Left ventricle myocardium superior (tissue), 1 donor: ENCODE data around the gene KIAA1328. TPM values are rescaled to one million over a fixed set of nuclear protein-coding genes. Genes with fewer than 3 reads are reported as not detected.

Experiments
- ATAC-seq: fragments of 200-7000 bp; cut with Tn5 transposase; one replicate; pipeline ENCODE4 v1.9.1; 2020; ENCODE audit warnings: mild to moderate bottlenecking, moderate library complexity
- DNase-seq: peaks from one replicate; pipeline ENCODE4 v3.0.0-alpha.2; 2020
- intact Hi-C: fragments of 100-400 bp; cut with micrococcal nuclease; formaldehyde crosslinking; loops from one replicate; pipeline ENCODE4 v1.11.0; 2022
- total RNA-seq: library from RNA; stranded (reverse); fragmentation: NEBNext Ultra II Directional; extraction: Animal tissue kit (Norgen Biotek cat#: 25700); gene quantifications from one replicate; pipeline ENCODE4 v1.2.1, GENCODE V29; 2021
- donor health status: DM: no; HTN: yes; CAD: no; lungs with severe emphysema.

The KIAA1328 gene
- total RNA-seq, 1 donor from 2014 or later: 3.4 TPM

DNA sequence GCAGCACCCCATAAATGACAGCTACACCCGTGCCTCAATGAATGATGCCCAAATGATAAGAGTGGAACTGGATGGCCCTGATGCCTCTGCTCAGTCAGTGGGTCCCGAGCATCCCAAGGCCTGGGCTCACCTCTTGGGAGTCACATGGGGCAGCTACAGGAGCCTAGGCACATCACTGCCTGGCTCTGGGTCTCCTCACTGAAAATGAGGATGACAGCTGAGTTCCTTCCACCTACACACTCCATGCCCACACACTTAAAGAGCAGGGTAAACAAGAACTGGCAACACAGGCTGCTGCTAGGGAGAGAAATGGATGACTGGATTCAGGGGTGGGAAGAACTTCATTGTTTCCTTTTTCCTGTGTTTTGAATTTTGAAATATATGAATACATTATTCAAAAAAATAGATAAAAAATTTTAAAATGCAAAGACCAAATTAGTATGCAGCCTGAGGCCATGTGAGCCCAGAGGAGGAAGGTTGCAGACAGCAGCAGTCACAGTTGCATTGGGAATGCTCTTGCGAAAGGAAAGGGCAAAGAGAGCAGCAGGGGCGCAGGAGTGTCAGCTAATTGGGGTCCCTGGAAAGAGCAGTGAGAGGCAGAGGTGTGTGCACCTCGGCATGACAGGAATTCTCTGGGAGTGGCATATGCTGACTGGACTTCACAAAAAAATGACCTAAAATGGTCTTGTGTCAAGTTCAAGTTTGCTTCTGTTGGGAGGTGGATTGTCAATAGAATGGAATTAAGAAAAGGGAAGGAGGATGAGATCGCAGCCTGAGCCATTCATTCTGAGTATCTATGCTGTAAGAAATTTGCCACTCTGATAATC, 409.6 kb downstream of the KIAA1328 start:
- intact Hi-C loops: no loop called here
- DNase-seq: no peak
- ATAC-seq: no peak

DNA sequence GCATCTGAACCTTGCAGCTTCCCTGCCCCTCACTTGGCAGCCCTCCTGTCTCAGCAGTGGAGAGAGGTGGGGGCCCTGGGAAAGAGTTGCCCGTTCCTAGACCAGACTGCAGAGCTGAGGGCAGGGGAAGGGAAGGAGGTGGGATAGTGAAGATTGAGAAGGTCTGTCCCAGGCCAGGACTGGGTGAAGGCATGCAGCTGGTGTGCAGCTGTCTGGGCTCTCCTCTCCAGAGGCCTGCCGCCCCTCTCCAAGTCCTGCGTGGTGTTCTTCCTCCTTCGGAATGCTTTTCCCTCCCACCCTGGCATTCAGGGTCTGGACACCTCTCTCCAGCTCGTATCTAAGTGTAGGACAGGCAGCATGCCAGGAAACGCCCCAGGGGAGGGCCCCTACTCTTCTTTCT, 413.2 kb downstream of the KIAA1328 start:
- intact Hi-C loops: no loop called here
- ATAC-seq: no peak
- DNase-seq: no peak

- intact Hi-C loops: no loop called here
- no peak for DNase-seq
- ATAC-seq: no peak
Measured at GRCh38 chr18:37242826-37243560, 414.1 kb downstream of the KIAA1328 start.

GRCh38 chr18:37243741-37244140, 414.8 kb downstream of the KIAA1328 start:
- intact Hi-C loops: no loop called here
- no peak for ATAC-seq
- no peak for DNase-seq

GRCh38 chr18:37244618-37245017, 415.7 kb downstream of the KIAA1328 start:
- no peak for ATAC-seq
- intact Hi-C loops: no loop called here
- no peak for DNase-seq

DNA sequence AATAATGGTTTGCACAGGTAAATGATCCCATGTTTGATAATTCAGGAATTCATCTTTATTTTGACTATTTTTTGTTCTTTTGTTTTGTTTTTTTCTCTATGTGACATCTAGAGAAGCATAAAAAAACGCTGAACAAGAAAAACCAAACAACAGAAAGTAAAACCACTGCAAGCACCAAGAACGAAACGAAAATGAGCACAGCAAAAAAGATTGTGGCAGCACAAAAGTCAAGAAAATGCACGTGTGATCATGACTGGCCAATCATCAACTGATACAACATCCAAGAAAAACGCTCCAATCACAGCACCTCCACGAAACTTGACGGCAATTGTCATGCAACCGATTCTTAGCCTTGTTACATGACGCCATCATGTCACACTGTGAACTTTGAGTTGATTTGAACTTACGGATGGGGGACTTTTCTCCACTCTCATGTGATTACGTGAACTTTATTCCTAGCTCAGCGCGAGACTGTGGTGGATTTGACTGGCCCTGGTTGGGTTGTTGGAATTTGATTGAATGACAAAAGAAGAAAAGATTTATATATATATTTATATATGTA, 417.9 kb downstream of the KIAA1328 start:
- intact Hi-C loops: no loop called here
- DNase-seq (no peak), ATAC-seq (no peak)

- intact Hi-C loops: no loop called here
- no peak for DNase-seq
- ATAC-seq: no peak
Measured at GRCh38 chr18:37247497-37248161, 418.7 kb downstream of the KIAA1328 start.

DNA sequence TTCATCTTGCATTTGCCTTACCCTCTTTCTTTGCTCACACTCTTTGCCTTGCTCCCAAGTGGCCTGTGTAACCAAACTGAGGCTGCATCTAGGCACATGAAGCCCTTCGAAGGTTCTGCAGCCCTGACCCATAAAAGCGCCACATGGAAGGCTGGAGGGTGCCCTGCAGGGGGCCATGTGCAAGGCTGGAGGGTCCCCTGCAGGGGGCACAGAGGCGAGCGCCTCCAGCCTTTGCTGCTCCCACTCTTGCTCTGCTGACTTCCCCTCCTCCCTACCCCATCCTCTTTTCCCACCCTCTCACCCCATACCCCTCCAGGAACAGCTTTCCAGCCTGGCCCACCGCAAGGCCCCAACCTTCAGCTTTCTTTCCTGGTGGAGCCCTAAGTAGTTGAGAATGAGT, 419.4 kb downstream of the KIAA1328 start:
- DNase-seq (no peak), ATAC-seq (no peak)

DNA sequence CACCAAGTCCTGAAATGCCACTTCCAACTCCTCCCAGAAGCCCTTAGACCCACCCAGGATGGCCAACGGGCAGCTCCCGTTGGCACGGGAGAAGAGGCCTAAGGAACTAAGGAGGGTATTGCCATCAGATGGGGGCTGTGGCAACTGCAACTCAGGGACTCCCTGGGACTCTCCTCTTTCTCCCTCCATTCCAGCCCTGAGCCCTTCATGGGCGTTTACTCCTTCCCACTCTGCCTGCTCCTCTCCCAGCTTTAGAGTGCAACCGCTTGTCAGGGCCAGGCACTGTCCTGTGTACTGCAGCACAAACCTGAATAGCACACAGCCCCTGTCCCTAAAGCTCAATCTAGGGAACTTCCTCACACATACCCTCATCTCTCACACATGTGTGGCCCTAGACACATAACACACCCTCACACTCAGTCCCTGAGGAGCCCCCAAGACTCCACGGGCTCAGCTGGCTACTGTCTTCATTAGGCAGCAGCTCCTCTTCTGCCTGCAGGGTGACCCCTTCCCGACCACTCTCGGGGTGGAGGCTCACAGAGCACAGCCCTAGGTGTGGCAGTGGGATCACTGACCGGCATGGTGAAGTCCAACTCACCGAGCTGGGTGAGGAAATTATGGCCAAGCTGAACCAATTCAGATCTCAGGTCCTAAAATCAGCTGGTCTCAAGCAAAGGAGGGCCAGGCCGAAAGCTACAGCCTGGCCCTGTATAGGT, 420.4 kb downstream of the KIAA1328 start:
- no peak for DNase-seq
- no peak for ATAC-seq
- intact Hi-C loops: no loop called here

More for the DNA sequence above, 419.4 kb downstream of the KIAA1328 start:
- intact Hi-C loops: no loop called here

- ATAC-seq: no peak
- intact Hi-C loops: no loop called here
Measured at GRCh38 chr18:37249895-37250618, 421.1 kb downstream of the KIAA1328 start.

GRCh38 chr18:37251679-37252078, 422.8 kb downstream of the KIAA1328 start:
- DNase-seq (no peak), ATAC-seq (no peak)
- intact Hi-C loops: no loop called here

More at GRCh38 chr18:37249895-37250618, 421.1 kb downstream of the KIAA1328 start:
- DNase-seq: no peak

DNA sequence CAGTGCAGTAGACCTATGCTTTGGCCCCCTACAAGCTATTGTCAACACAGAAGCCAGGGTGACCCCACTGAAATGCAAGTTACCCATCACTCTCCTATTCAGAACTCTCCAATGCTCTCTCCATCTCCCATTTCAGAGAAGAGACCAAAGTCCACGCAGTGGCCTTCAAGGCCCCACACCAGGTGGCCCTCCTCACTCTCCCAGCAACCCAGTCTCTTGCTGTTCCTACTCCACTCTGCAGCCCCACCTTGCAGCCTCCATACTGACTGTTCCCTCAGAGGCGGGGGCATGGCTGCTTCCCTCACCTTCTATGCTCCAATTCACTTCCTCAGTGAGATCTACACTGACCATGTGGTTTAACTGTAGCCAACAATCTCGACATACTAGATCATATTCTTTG, 423.4 kb downstream of the KIAA1328 start:
- DNase-seq (no peak), ATAC-seq (no peak)
- intact Hi-C loops: no loop called here

DNA sequence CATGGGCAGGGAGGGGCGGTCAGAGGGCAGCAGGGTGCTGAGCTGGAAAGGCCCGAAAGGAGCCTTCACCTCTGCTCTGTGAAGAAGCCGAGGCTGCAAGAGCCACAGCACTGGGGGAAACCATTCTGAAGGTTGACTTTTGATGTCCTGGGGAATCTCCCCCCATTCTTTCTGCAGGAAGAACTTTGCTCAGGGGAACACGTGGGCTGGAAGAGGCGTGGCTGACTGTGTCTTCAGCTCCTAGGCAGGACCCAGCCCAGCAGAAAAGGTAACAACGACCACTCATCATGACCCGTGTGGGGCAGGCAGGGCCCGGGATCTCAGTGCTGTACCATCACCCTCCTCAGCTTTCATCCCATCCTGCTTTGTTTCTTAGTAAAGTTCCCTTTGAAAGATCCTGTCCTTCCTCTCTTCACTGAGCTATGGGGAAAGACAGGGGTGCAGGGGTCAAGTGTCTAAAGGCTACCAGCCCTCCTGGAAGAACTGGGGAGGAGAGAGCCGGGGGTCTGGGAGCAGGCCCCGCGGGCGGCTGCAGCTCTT, 424.0 kb downstream of the KIAA1328 start:
- ATAC-seq (no peak), DNase-seq (no peak)
- intact Hi-C loops: no loop called here

- ATAC-seq (peak; percentile 84), DNase-seq (peak; percentile 39)
- intact Hi-C loops: no loop called here
Measured at GRCh38 chr18:37253394-37254235, 424.7 kb downstream of the KIAA1328 start.

DNA sequence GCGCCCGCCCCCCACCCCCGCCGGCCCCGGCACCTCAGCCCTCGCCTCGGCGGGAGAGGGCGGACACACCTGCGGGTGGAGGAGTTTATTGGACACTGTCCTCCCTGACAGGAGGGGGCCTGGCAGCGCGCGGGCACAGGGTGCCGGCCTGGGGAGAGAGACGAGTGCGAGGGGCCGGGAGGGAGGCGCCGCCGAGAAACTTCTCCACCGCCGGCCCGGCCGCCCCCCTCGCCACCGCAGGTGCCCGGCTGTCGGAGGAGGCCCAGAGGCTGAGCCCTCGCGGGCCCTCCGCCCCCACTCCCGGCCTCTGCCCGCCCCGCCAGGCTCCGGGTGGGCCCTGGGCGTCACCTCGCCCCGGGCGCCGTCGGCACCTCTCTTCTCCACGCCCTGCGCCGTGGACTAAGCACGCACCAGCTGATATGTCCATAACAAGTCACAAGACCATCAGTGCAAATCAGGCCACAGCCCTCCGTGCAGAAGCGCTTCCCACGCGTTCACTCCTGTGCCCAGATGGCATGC, 425.4 kb downstream of the KIAA1328 start:
- ATAC-seq: peak; percentile 61
- DNase-seq: no peak
- intact Hi-C loops: no loop called here

- ATAC-seq (no peak), DNase-seq (no peak)
- intact Hi-C loops: no loop called here
Measured at GRCh38 chr18:37254973-37255372, 426.0 kb downstream of the KIAA1328 start.

DNA sequence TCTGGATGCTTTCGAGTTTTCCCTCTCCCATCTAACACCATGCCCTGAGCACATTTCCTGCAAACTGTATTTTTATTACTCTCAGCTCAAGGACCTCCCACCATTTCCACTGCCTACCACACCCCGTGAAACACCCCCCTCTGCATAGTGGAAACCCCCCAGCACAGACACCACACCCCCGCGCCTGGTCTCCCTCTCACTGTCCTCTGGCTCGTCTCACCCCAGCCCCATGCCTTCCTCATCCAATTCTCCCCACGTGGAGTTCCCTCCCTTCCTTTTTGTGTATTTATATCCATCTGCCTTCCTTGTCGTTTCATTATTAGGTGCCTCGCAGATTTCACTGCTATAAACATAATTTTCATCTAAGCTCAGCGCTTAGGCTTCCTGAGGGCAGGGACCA, 429.2 kb downstream of the KIAA1328 start:
- ATAC-seq: no peak
- DNase-seq: no peak
- intact Hi-C loops: no loop called here
